ENCODE measurements around the gene IPMK. TPM values are rescaled to one million over a fixed set of nuclear protein-coding genes. Genes with fewer than 3 reads are reported as not detected.

The IPMK gene
- total RNA-seq, 1 donor from 2014 or later = 6.8 TPM

DNA sequence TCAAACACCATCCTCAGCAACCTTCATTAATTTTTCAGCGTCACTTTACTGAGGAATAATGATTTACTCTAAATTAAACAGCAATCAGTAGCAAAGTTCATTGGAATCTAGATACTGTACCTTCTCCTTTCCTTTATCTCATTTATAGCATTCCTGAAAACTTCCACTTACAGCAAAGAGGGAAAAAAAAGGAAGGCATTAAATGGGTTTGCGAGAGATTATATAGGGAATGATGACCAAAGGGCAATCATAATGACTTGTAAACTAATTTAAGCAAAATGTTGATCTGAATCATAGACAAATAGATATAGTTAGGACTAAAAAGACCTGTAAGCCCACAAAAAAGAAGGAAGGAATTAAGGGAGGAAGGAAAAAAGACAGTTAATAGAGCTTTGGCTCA, 42.0 kb downstream of the IPMK start:
- Mint-ChIP-seq H3K27me3 (ENCODE audit: low read depth, unreplicated experiment) (no peaks in the 10 kb centered on the region), H3K27ac (ENCODE audit: unreplicated experiment) (no peak overlapping the region), H3K4me3 (ENCODE audit: unreplicated experiment) (no peak overlapping the region), H3K36me3 (ENCODE audit: low read depth, unreplicated experiment) (peaks cover 6% of the 10 kb centered on the region), H3K4me1 (ENCODE audit: low read depth, unreplicated experiment) (no peaks in the 10 kb centered on the region), H3K9me3 (ENCODE audit: unreplicated experiment) (peaks cover 3% of the 10 kb centered on the region)
- FAIRE-seq = no peak
- H2AFZ ChIP-seq (ENCODE audit: low read depth, low read length) = no peak overlapping the region
- H3K9me3 ChIP-seq (ENCODE audit: insufficient read depth, low read depth, low read length) = no peaks in the 10 kb centered on the region
- H4K20me1 ChIP-seq (ENCODE audit: insufficient read depth, low read length) = no peaks in the 10 kb centered on the region
- H3K27me3 ChIP-seq (ENCODE audit: insufficient read depth, low read length) = no peaks in the 10 kb centered on the region
- H3K9ac ChIP-seq (ENCODE audit: low read length) = no peak overlapping the region
- H3K4me2 ChIP-seq (ENCODE audit: low read length) = no peak overlapping the region
- H3K4me3 ChIP-seq (ENCODE audit: insufficient read depth, low read depth, low read length) = no peak overlapping the region
- no peaks in the 10 kb centered on the region for H3K79me2 ChIP-seq (ENCODE audit: insufficient read depth, low read length)
- no peak overlapping the region for H3K27ac ChIP-seq (ENCODE audit: low read depth, low read length)
- TF ChIP-seq, protein P1, sequence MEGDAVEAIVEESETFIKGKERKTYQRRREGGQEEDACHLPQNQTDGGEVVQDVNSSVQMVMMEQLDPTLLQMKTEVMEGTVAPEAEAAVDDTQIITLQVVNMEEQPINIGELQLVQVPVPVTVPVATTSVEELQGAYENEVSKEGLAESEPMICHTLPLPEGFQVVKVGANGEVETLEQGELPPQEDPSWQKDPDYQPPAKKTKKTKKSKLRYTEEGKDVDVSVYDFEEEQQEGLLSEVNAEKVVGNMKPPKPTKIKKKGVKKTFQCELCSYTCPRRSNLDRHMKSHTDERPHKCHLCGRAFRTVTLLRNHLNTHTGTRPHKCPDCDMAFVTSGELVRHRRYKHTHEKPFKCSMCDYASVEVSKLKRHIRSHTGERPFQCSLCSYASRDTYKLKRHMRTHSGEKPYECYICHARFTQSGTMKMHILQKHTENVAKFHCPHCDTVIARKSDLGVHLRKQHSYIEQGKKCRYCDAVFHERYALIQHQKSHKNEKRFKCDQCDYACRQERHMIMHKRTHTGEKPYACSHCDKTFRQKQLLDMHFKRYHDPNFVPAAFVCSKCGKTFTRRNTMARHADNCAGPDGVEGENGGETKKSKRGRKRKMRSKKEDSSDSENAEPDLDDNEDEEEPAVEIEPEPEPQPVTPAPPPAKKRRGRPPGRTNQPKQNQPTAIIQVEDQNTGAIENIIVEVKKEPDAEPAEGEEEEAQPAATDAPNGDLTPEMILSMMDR (IDR thresholded peaks at IDR 0.05; ENCODE audit: insufficient read depth, low read depth, low read length) = no peak
- no peak for TF ChIP-seq EZH2 (IDR thresholded peaks at IDR 0.05; ENCODE audit: insufficient read depth, low read length)
- H3K36me3 ChIP-seq (ENCODE audit: insufficient read depth, low read length) = no peaks in the 10 kb centered on the region
- DNase-seq (ENCODE audit: low read depth) = no peak
- no peaks in the 10 kb centered on the region for H3K4me1 ChIP-seq (ENCODE audit: insufficient read depth, low read length)

GRCh38 chr10:58220769-58221451, 46.8 kb downstream of the IPMK start:
- H3K4me1 Mint-ChIP-seq (ENCODE audit: low read depth, unreplicated experiment) = peaks cover 13% of the 10 kb centered on the region
- H3K79me2 ChIP-seq (ENCODE audit: insufficient read depth, low read length) = no peaks in the 10 kb centered on the region
- H2AFZ ChIP-seq (ENCODE audit: low read depth, low read length) = no peak overlapping the region
- no peak overlapping the region for H3K4me3 ChIP-seq (ENCODE audit: insufficient read depth, low read depth, low read length)
- H3K27ac Mint-ChIP-seq (ENCODE audit: unreplicated experiment) = no peak overlapping the region
- H3K27me3 Mint-ChIP-seq (ENCODE audit: low read depth, unreplicated experiment) = no peaks in the 10 kb centered on the region
- no peaks in the 10 kb centered on the region for H3K27me3 ChIP-seq (ENCODE audit: insufficient read depth, low read length)
- no peak overlapping the region for H3K9ac ChIP-seq (ENCODE audit: low read length)
- DNase-seq (ENCODE audit: low read depth) = peak; percentile 69
- TF ChIP-seq, protein P1 (IDR thresholded peaks at IDR 0.05; ENCODE audit: insufficient read depth, low read depth, low read length) = no peak
- no peak for TF ChIP-seq EZH2 (IDR thresholded peaks at IDR 0.05; ENCODE audit: insufficient read depth, low read length)
- H3K36me3 ChIP-seq (ENCODE audit: insufficient read depth, low read length) = no peaks in the 10 kb centered on the region
- H3K4me2 ChIP-seq (ENCODE audit: low read length) = no peak overlapping the region
- H3K9me3 Mint-ChIP-seq (ENCODE audit: unreplicated experiment) = no peaks in the 10 kb centered on the region
- no peaks in the 10 kb centered on the region for H3K9me3 ChIP-seq (ENCODE audit: insufficient read depth, low read depth, low read length)
- H3K36me3 Mint-ChIP-seq (ENCODE audit: low read depth, unreplicated experiment) = no peaks in the 10 kb centered on the region
- H3K27ac ChIP-seq (ENCODE audit: low read depth, low read length) = no peak overlapping the region
- no peaks in the 10 kb centered on the region for H3K4me1 ChIP-seq (ENCODE audit: insufficient read depth, low read length)
- H3K4me3 Mint-ChIP-seq (ENCODE audit: unreplicated experiment) = no peak overlapping the region
- no peaks in the 10 kb centered on the region for H4K20me1 ChIP-seq (ENCODE audit: insufficient read depth, low read length)
- FAIRE-seq = no peak

- no peaks in the 10 kb centered on the region for H3K36me3 Mint-ChIP-seq (ENCODE audit: low read depth, unreplicated experiment)
- Histone ChIP-seq H3K9ac (ENCODE audit: low read length) (no peak overlapping the region), H3K4me3 (ENCODE audit: insufficient read depth, low read depth, low read length) (no peak overlapping the region), H3K4me1 (ENCODE audit: insufficient read depth, low read length) (no peaks in the 10 kb centered on the region), H3K4me2 (ENCODE audit: low read length) (no peak overlapping the region), H3K27me3 (ENCODE audit: insufficient read depth, low read length) (no peaks in the 10 kb centered on the region), H2AFZ (ENCODE audit: low read depth, low read length) (no peak overlapping the region), H4K20me1 (ENCODE audit: insufficient read depth, low read length) (no peaks in the 10 kb centered on the region), H3K79me2 (ENCODE audit: insufficient read depth, low read length) (no peaks in the 10 kb centered on the region), H3K36me3 (ENCODE audit: insufficient read depth, low read length) (no peaks in the 10 kb centered on the region), H3K9me3 (ENCODE audit: insufficient read depth, low read depth, low read length) (no peaks in the 10 kb centered on the region), H3K27ac (ENCODE audit: low read depth, low read length) (no peak overlapping the region)
- H3K27ac Mint-ChIP-seq (ENCODE audit: unreplicated experiment) = no peak overlapping the region
- TF ChIP-seq EZH2 (IDR thresholded peaks at IDR 0.05; ENCODE audit: insufficient read depth, low read length) = no peak
- TF ChIP-seq, protein P1 (IDR thresholded peaks at IDR 0.05; ENCODE audit: insufficient read depth, low read depth, low read length) = no peak
- no peaks in the 10 kb centered on the region for H3K27me3 Mint-ChIP-seq (ENCODE audit: low read depth, unreplicated experiment)
- DNase-seq (ENCODE audit: low read depth) = peak; percentile 28
- peak; percentile 39 for FAIRE-seq
- peaks cover 13% of the 10 kb centered on the region for H3K4me1 Mint-ChIP-seq (ENCODE audit: low read depth, unreplicated experiment)
- H3K9me3 Mint-ChIP-seq (ENCODE audit: unreplicated experiment) = no peaks in the 10 kb centered on the region
- no peak overlapping the region for H3K4me3 Mint-ChIP-seq (ENCODE audit: unreplicated experiment)
Observed at GRCh38 chr10:58219875-58220274, 47.8 kb downstream of the IPMK start.
